SK-N-SH treated with all-trans-retinoic acid at 6 μM for 48 hours (cell line): Measurements from ENCODE around the gene CACTIN.
"Not testable (repeated sequence)": the region's sequence is repeated elsewhere in the genome, so short reads cannot be mapped to it uniquely, and the experiment has no call there.

Experiments used
- ATAC-seq: fragments of 200-7000 bp; cut with Tn5 transposase; 3 replicates; pipeline ENCODE4 v1.9.1; 2020; ENCODE audit warnings: mild to moderate bottlenecking, moderate library complexity
- ARNTL ChIP-seq: fragments of 450-650 bp; formaldehyde crosslinking; IDR thresholded peaks from 2 replicates; pipeline ENCODE4 v1.5.0; 2020; ENCODE audit warnings: low read depth, mild to moderate bottlenecking, moderate library complexity, borderline replicate concordance
- BACH2 ChIP-seq: fragments of 250-450 bp; sonication (Bioruptor Pico); IDR thresholded peaks from 2 replicates; pipeline ENCODE4 v1.9.0; 2021; ENCODE audit warnings: mild to moderate bottlenecking, borderline replicate concordance
- CSRNP3 ChIP-seq: fragments of 250-450 bp; sonication (Bioruptor Pico); IDR thresholded peaks from 2 replicates; pipeline ENCODE4 v1.5.1; 2021; ENCODE audit warnings: mild to moderate bottlenecking, moderate library complexity
- ESRRG ChIP-seq: fragments of 250-450 bp; sonication (Bioruptor Pico); IDR thresholded peaks from 2 replicates; pipeline ENCODE4 v1.6.1; 2021; ENCODE audit warnings: mild to moderate bottlenecking
- GLIS3 ChIP-seq: fragments of 250-450 bp; sonication (Bioruptor Pico); IDR thresholded peaks from 2 replicates; pipeline ENCODE4 v1.5.0; 2020; ENCODE audit warnings: mild to moderate bottlenecking, moderate library complexity
- ISL1 ChIP-seq: fragments of 250-450 bp; sonication (Bioruptor Pico); IDR thresholded peaks from 2 replicates; pipeline ENCODE4 v2.1.2; 2022; ENCODE audit warnings: mild to moderate bottlenecking, moderate library complexity
- OSR1 ChIP-seq: fragments of 250-450 bp; sonication (Bioruptor Pico); IDR thresholded peaks from 2 replicates; pipeline ENCODE4 v1.8.0; 2022; ENCODE audit warnings: moderate library complexity, mild to moderate bottlenecking, inconsistent platforms
- POU6F1 ChIP-seq: fragments of 250-450 bp; sonication (Bioruptor Pico); IDR thresholded peaks from 2 replicates; pipeline ENCODE4 v1.8.0; 2021; ENCODE audit warnings: low read depth, mild to moderate bottlenecking, moderate library complexity, borderline replicate concordance
- RARB ChIP-seq: fragments of 250-450 bp; sonication (Bioruptor Pico); IDR thresholded peaks from 2 replicates; pipeline ENCODE4 v1.8.0; 2021; ENCODE audit warnings: mild to moderate bottlenecking, moderate library complexity
- TCF4 ChIP-seq: fragments of 250-450 bp; sonication (Bioruptor Pico); IDR thresholded peaks from 2 replicates; pipeline ENCODE4 v1.8.0; 2021; ENCODE audit warnings: mild to moderate bottlenecking, moderate library complexity, borderline replicate concordance
- TOX ChIP-seq: fragments of 250-450 bp; sonication (Bioruptor Pico); IDR thresholded peaks from 2 replicates; pipeline ENCODE4 v1.8.0; 2021; ENCODE audit warnings: mild to moderate bottlenecking, moderate library complexity, borderline replicate concordance
- TSHZ2 ChIP-seq: fragments of 250-450 bp; sonication (Bioruptor Pico); IDR thresholded peaks from 2 replicates; pipeline ENCODE4 v1.5.0; 2020; ENCODE audit warnings: mild to moderate bottlenecking, moderate library complexity
- ZC3H10 ChIP-seq: fragments of 250-450 bp; sonication (Bioruptor Pico); IDR thresholded peaks from 2 replicates; pipeline ENCODE4 v1.5.1; 2021; ENCODE audit warnings: mild to moderate bottlenecking, moderate library complexity
- ZFP3 ChIP-seq: fragments of 250-450 bp; sonication (Bioruptor Pico); IDR thresholded peaks from 2 replicates; pipeline ENCODE4 v1.5.0; 2020; ENCODE audit warnings: mild to moderate bottlenecking, moderate library complexity
- ZFP30 ChIP-seq: fragments of 450-650 bp; formaldehyde crosslinking; IDR thresholded peaks from 2 replicates; pipeline ENCODE4 v1.5.0; 2022; ENCODE audit warnings: mild to moderate bottlenecking, moderate library complexity
- ZNF565 ChIP-seq: fragments of 450-650 bp; formaldehyde crosslinking; conservative IDR thresholded peaks from 2 replicates; pipeline ENCODE4 v1.5.0; 2020; ENCODE audit warnings: low read depth, mild to moderate bottlenecking, moderate library complexity
- ZNF70 ChIP-seq: fragments of 450-650 bp; formaldehyde crosslinking; IDR thresholded peaks from 2 replicates; pipeline ENCODE4 v1.5.0; 2020; ENCODE audit warnings: mild to moderate bottlenecking, moderate library complexity
- ZNF8 ChIP-seq: fragments of 450-650 bp; formaldehyde crosslinking; IDR thresholded peaks from 2 replicates; pipeline ENCODE4 v1.5.0; 2020; ENCODE audit warnings: mild to moderate bottlenecking, moderate library complexity
- TF ChIP-seq, protein P1 (sequence below): fragments of 250-450 bp; sonication (Bioruptor Pico); IDR thresholded peaks from 2 replicates; pipeline ENCODE4 v1.8.0; 2020; ENCODE audit warnings: mild to moderate bottlenecking, moderate library complexity, borderline replicate concordance
- TF ChIP-seq, protein P2 (sequence below): fragments of 250-450 bp; sonication (Bioruptor Pico); IDR thresholded peaks from 2 replicates; pipeline ENCODE4 v1.5.1; 2020; ENCODE audit warnings: low read depth, mild to moderate bottlenecking, moderate library complexity

The CACTIN gene

GRCh38 chr19:3570606-3571011, 56.0 kb downstream of the CACTIN start:
- ATAC-seq, result no peak
- TF ChIP-seq GLIS3 (CRISPR knock-in tag) (no peak), TCF4 (no peak), ZNF8 (CRISPR knock-in tag) (no peak), ISL1 (no peak), POU6F1 (CRISPR knock-in tag) (no peak), ZC3H10 (CRISPR knock-in tag) (no peak), TOX (CRISPR knock-in tag) (no peak), ZNF70 (CRISPR knock-in tag) (no peak), ESRRG (no peak), ZNF565 (CRISPR knock-in tag) (no peak), ARNTL (CRISPR knock-in tag) (no peak)
- TF ChIP-seq, protein P1, sequence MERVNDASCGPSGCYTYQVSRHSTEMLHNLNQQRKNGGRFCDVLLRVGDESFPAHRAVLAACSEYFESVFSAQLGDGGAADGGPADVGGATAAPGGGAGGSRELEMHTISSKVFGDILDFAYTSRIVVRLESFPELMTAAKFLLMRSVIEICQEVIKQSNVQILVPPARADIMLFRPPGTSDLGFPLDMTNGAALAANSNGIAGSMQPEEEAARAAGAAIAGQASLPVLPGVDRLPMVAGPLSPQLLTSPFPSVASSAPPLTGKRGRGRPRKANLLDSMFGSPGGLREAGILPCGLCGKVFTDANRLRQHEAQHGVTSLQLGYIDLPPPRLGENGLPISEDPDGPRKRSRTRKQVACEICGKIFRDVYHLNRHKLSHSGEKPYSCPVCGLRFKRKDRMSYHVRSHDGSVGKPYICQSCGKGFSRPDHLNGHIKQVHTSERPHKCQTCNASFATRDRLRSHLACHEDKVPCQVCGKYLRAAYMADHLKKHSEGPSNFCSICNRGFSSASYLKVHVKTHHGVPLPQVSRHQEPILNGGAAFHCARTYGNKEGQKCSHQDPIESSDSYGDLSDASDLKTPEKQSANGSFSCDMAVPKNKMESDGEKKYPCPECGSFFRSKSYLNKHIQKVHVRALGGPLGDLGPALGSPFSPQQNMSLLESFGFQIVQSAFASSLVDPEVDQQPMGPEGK, result no peak

DNA sequence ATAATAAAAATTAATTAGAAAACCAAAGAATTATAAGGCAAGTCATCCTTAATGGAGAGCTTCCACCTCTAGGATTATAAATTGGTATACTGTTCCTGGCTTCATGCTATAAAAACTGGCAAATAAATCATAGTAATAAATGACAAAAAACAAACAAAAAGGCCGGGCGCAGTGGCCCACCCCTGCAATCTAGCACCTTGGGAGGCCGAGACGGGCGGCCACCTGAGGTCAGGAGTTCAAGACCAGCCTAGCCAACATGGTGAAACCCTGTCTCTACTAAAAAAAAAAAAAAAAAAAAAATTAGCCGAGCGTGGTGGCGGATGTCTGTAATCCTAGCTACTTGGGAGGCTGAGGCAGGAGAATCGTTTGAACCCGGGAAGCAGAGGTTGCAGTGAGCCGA, 56.5 kb downstream of the CACTIN start:
- not testable (repeated sequence) for ATAC-seq

DNA sequence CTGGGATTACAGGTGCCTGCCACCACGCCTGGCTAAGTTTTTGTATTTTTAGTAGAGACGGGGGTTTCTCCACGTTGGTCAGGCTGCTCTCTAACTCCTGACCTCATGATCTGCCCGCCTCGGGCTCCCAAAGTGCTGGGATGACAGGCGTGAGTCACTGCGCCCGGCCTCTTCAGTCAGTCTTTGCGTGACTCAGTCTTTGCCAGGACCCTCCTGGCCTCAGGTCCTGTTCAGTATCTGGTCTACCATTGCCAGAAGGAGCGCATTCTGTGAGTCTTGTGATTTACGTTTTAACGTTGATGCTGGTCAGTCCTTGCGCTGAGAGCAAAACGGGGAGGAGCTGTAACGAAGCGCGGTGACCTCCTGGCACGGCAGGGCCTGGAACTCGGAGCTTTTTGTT, 61.5 kb downstream of the CACTIN start:
- TF ChIP-seq RARB (CRISPR knock-in tag) (no peak), ZFP3 (CRISPR knock-in tag) (no peak), ZNF565 (CRISPR knock-in tag) (no peak), OSR1 (no peak), ZC3H10 (CRISPR knock-in tag) (no peak), BACH2 (no peak), TSHZ2 (CRISPR knock-in tag) (no peak), ZNF8 (CRISPR knock-in tag) (no peak), ZFP30 (no peak), CSRNP3 (CRISPR knock-in tag) (no peak), ISL1 (no peak), POU6F1 (CRISPR knock-in tag) (no peak), TCF4 (no peak)
- TF ChIP-seq, protein P2, sequence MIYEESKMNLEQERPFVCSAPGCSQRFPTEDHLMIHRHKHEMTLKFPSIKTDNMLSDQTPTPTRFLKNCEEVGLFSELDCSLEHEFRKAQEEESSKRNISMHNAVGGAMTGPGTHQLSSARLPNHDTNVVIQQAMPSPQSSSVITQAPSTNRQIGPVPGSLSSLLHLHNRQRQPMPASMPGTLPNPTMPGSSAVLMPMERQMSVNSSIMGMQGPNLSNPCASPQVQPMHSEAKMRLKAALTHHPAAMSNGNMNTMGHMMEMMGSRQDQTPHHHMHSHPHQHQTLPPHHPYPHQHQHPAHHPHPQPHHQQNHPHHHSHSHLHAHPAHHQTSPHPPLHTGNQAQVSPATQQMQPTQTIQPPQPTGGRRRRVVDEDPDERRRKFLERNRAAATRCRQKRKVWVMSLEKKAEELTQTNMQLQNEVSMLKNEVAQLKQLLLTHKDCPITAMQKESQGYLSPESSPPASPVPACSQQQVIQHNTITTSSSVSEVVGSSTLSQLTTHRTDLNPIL, result no peak
- TF ChIP-seq, protein P1, result no peak
- ATAC-seq, result peak; percentile 86
